H9 (cell line): ENCODE measurements around the gene FBP2. TPM values are rescaled to one million over a fixed set of nuclear protein-coding genes. Genes with fewer than 3 reads are reported as not detected.

Experiments used
- DNase-seq: peaks from one replicate; pipeline ENCODE4 v3.0.0-alpha.2; 2017
- H2AFZ ChIP-seq: one replicate; pipeline ENCODE4 v1.6.1; 2013; ENCODE audit warnings: mild to moderate bottlenecking, low read length, control low read depth, moderate library complexity
- H2AK5ac ChIP-seq: 2 replicates; pipeline ENCODE4 v1.6.1; 2013; ENCODE audit warnings: low read length, control low read depth, mixed read lengths; ENCODE audit not compliant: insufficient read length
- H2BK120ac ChIP-seq: one replicate; pipeline ENCODE4 v1.6.1; 2013; ENCODE audit warnings: low read depth, mild to moderate bottlenecking, low read length, control low read depth, inconsistent platforms; ENCODE audit not compliant: poor library complexity, severe bottlenecking
- H2BK12ac ChIP-seq: 2 replicates; pipeline ENCODE4 v1.6.1; 2013; ENCODE audit warnings: low read length, control low read depth, mixed read lengths, low read depth; ENCODE audit not compliant: insufficient read length
- H2BK15ac ChIP-seq: 2 replicates; pipeline ENCODE4 v1.6.1; 2013; ENCODE audit warnings: low read depth, low read length, control low read depth
- H2BK20ac ChIP-seq: one replicate; pipeline ENCODE4 v1.6.1; 2013; ENCODE audit warnings: low read depth, mild to moderate bottlenecking, low read length, control low read depth, inconsistent platforms; ENCODE audit not compliant: poor library complexity, severe bottlenecking
- H2BK5ac ChIP-seq: 2 replicates; pipeline ENCODE4 v1.6.1; 2013; ENCODE audit warnings: low read length, control low read depth, mixed read lengths; ENCODE audit not compliant: insufficient read length
- H3K14ac ChIP-seq: 2 replicates; pipeline ENCODE4 v1.6.1; 2013; ENCODE audit warnings: low read length, control low read depth; ENCODE audit not compliant: insufficient read depth
- H3K18ac ChIP-seq: 2 replicates; pipeline ENCODE4 v1.6.1; 2013; ENCODE audit warnings: low read depth, mild to moderate bottlenecking, mixed read lengths, low read length, control low read depth; ENCODE audit not compliant: insufficient read length
- H3K23ac ChIP-seq: 2 replicates; pipeline ENCODE4 v1.6.1; 2013; ENCODE audit warnings: low read length, control low read depth, mixed read lengths, low read depth; ENCODE audit not compliant: insufficient read length
- H3K23me2 ChIP-seq: 2 replicates; pipeline ENCODE4 v1.6.1; 2013; ENCODE audit warnings: low read depth, mild to moderate bottlenecking, mixed read lengths, low read length, control low read depth; ENCODE audit not compliant: insufficient read length, poor library complexity, severe bottlenecking
- H3K27ac ChIP-seq: 2 replicates; pipeline ENCODE4 v1.5.1; 2013; ENCODE audit warnings: low read length, control low read depth, mixed read lengths, low read depth; ENCODE audit not compliant: insufficient read length
- H3K27me3 ChIP-seq: 2 replicates; pipeline ENCODE4 v1.6.1; 2013; ENCODE audit warnings: low read length, control low read depth, inconsistent platforms; ENCODE audit not compliant: insufficient read depth
- H3K4ac ChIP-seq: 2 replicates; pipeline ENCODE4 v1.6.1; 2013; ENCODE audit warnings: low read depth, mild to moderate bottlenecking, control low read depth, inconsistent platforms, low read length, moderate library complexity
- H3K4me1 ChIP-seq: 2 replicates; pipeline ENCODE4 v1.6.1; 2013; ENCODE audit warnings: low read length, control low read depth, inconsistent platforms; ENCODE audit not compliant: insufficient read depth
- H3K4me2 ChIP-seq: 2 replicates; pipeline ENCODE4 v1.6.1; 2013; ENCODE audit warnings: low read length, control low read depth, mixed read lengths; ENCODE audit not compliant: insufficient read length, insufficient read depth
- H3K56ac ChIP-seq: 2 replicates; pipeline ENCODE4 v1.6.1; 2013; ENCODE audit warnings: low read depth, mild to moderate bottlenecking, mixed read lengths, low read length, control low read depth; ENCODE audit not compliant: insufficient read length
- H3K79me1 ChIP-seq: 2 replicates; pipeline ENCODE4 v1.6.1; 2013; ENCODE audit warnings: low read depth, mild to moderate bottlenecking, moderate library complexity, low read length, control low read depth, inconsistent platforms; ENCODE audit not compliant: insufficient read depth, poor library complexity, severe bottlenecking
- H3K79me2 ChIP-seq: 2 replicates; pipeline ENCODE4 v1.6.1; 2013; ENCODE audit warnings: low read length, control low read depth, inconsistent platforms; ENCODE audit not compliant: insufficient read depth
- H3K9ac ChIP-seq: 2 replicates; pipeline ENCODE4 v1.6.1; 2013; ENCODE audit warnings: low read length, control low read depth, mixed read lengths; ENCODE audit not compliant: insufficient read length; ENCODE audit errors: extremely low read depth
- H3K9me3 ChIP-seq: one replicate; pipeline ENCODE4 v1.6.1; 2013; ENCODE audit warnings: low read depth, low read length, inconsistent platforms; ENCODE audit not compliant: control insufficient read depth
- H3T11ph ChIP-seq: one replicate; pipeline ENCODE4 v1.6.1; 2013; ENCODE audit warnings: mild to moderate bottlenecking, low read length, control low read depth, inconsistent platforms
- H4K20me1 ChIP-seq: one replicate; pipeline ENCODE4 v1.6.1; 2013; ENCODE audit not compliant: control insufficient read depth, insufficient read length, insufficient read depth
- H4K5ac ChIP-seq: 2 replicates; pipeline ENCODE4 v1.6.1; 2013; ENCODE audit warnings: low read depth, mild to moderate bottlenecking, mixed read lengths, low read length, control low read depth; ENCODE audit not compliant: insufficient read length
- H4K8ac ChIP-seq: replicated peaks from 2 replicates; pipeline ENCODE4 v1.6.1; 2013; ENCODE audit warnings: low read length, control low read depth, mixed read lengths, low read depth; ENCODE audit not compliant: insufficient read length
- H4K91ac ChIP-seq: 2 replicates; pipeline ENCODE4 v1.6.1; 2013; ENCODE audit warnings: low read depth, mild to moderate bottlenecking, moderate library complexity, mixed read lengths, low read length, control low read depth; ENCODE audit not compliant: insufficient read length
- H3K27ac Mint-ChIP-seq, 3 experiments: 2 replicates in 2 of 3; 3 replicates in 1 of 3; pipeline ENCODE4 v1.8.0; 2020 to 2021; ENCODE audit warnings: mixed read lengths in 3 of 3, mild to moderate bottlenecking in 1 of 3, moderate library complexity in 1 of 3
- H3K27me3 Mint-ChIP-seq: 2 replicates; pipeline ENCODE4 v1.8.0; 2021; ENCODE audit warnings: low read depth, mild to moderate bottlenecking, moderate library complexity, mixed read lengths
- H3K36me3 Mint-ChIP-seq, 3 experiments: 2 replicates in 2 of 3; 3 replicates in 1 of 3; pipeline ENCODE4 v1.8.0; 2020 to 2021; ENCODE audit warnings: low read depth in 3 of 3, mixed read lengths in 3 of 3; ENCODE audit not compliant: insufficient read depth in 1 of 3
- H3K4me1 Mint-ChIP-seq, 2 experiments: 2 replicates each; pipeline ENCODE4 v1.8.0; 2020; ENCODE audit warnings: mixed read lengths in 2 of 2
- H3K4me3 Mint-ChIP-seq, 2 experiments: 2 replicates in 1 of 2; 3 replicates in 1 of 2; pipeline ENCODE4 v1.8.0; 2020 to 2021; ENCODE audit warnings: mild to moderate bottlenecking in 2 of 2, mixed read lengths in 2 of 2, moderate library complexity in 1 of 2
- H3K9me3 Mint-ChIP-seq, 2 experiments: 2 replicates in 1 of 2; 3 replicates in 1 of 2; pipeline ENCODE4 v1.8.0; 2020; ENCODE audit warnings: mild to moderate bottlenecking in 2 of 2, mixed read lengths in 2 of 2, moderate library complexity in 1 of 2
- CTCF ChIP-seq: fragments of 200-600 bp; sonication (generic); conservative IDR thresholded peaks from 3 replicates; pipeline ENCODE4 v1.8.0; 2021; ENCODE audit warnings: antibody characterized with exemption, mild to moderate bottlenecking
- WGBS: extraction: QIAGEN DNeasy Blood & Tissue Kit; methylation state at CpG from one replicate; pipeline ENCODE4 v1.1.7; 2013; ENCODE audit warnings: missing lambda C conversion rate, low lambda C conversion rate, mixed read lengths; ENCODE audit not compliant: insufficient read length; ENCODE audit errors: extremely low coverage; 5-methylcytosine and 5-hydroxymethylcytosine counted together
- total RNA-seq: library from RNA; stranded (reverse); gene quantifications from 2 replicates; pipeline ENCODE4 v1.2.1, GENCODE V29; 2021

FBP2 gene
- total RNA-seq, 1 experiment from 2014 or later: not detected

GRCh38 chr9:94639061-94639998 is 45.7 kb upstream of the FBP2 start, which contains the start of gene FBP1:
Gene FBP1 (minus strand): TSS chr9:94639518. CDS start chr9:94639310, 208 bp downstream.
- Histone ChIP-seq H4K8ac (no peak within 1 kb of the TSS), H2BK12ac (no peak within 1 kb of the TSS), H2BK120ac (no peak within 1 kb of the TSS), H3K9ac (no peak within 1 kb of the TSS), H3K79me2 (no peaks in the 10 kb centered on the region), H3K27ac (no peak within 1 kb of the TSS), H3K23ac (no peak within 1 kb of the TSS), H3K4me1 (peaks cover 4% of the 10 kb centered on the region; the same call in 1 of the 2 replicates), H2BK5ac (no peak within 1 kb of the TSS), H3K14ac (peak within 1 kb of the TSS; percentile 20; the same call in 1 of the 2 replicates), H3K9me3 (no peaks in the 10 kb centered on the region), H3K18ac (peak within 1 kb of the TSS; percentile 38), H3K27me3 (peaks cover 37% of the 10 kb centered on the region), H4K5ac (no peak within 1 kb of the TSS), H2AFZ (no peak within 1 kb of the TSS), H3K79me1 (no peaks in the 10 kb centered on the region), H3T11ph (no peak within 1 kb of the TSS), H3K56ac (no peak within 1 kb of the TSS), H4K91ac (no peak within 1 kb of the TSS), H3K4ac (no peak within 1 kb of the TSS), H2BK15ac (no peak within 1 kb of the TSS), H3K4me2 (peak within 1 kb of the TSS; percentile 68), H2AK5ac (no peak within 1 kb of the TSS), H4K20me1 (no peaks in the 10 kb centered on the region), H3K23me2 (peaks cover 7% of the 10 kb centered on the region), H2BK20ac (no peak within 1 kb of the TSS)
- TF ChIP-seq CTCF: no peak
- H3K36me3 Mint-ChIP-seq: no peaks in the 10 kb centered on the region; a peak in 3 of 7 replicates
- H3K4me1 Mint-ChIP-seq: peaks cover 21 to 27% of the 10 kb centered on the region in 2 experiments
- peaks cover 99% of the 10 kb centered on the region for H3K27me3 Mint-ChIP-seq
- WGBS: no CpG with 5 or more reads among the region's 79 CpGs
- H3K4me3 Mint-ChIP-seq: peak within 1 kb of the TSS; percentile 71 to 90
- DNase-seq: peak; percentile 61
- H3K9me3 Mint-ChIP-seq: no peaks in the 10 kb centered on the region; a peak in 1 of 5 replicates
- 0 out of 7 replicates have a peak within 1 kb of the TSS, but pooled peaks of 1 of the 3 experiments have one; percentile 8 for H3K27ac Mint-ChIP-seq
